Stomach (tissue), 4 donors: ENCODE data around the gene AKR1A1.

Experiments used
- CTCF ChIP-seq, 7 experiments: fragments of 450-650 bp in 4 of 7; fragments of 200-600 bp in 3 of 7; sonication (generic) in 3 of 7; IDR thresholded peaks; one replicate each; pipeline ENCODE4 v1.5.1; 2016 to 2019; ENCODE audit warnings: antibody characterized with exemption in 7 of 7, control low read depth in 2 of 7, mild to moderate bottlenecking in 1 of 7
- EP300 ChIP-seq: sonication (generic); formaldehyde crosslinking; IDR thresholded peaks from one replicate; pipeline ENCODE4 v1.6.1; 2017; ENCODE audit warnings: antibody characterized with exemption
- POLR2A ChIP-seq, 4 donors: fragments of 450-650 bp; IDR thresholded peaks; one replicate each; pipeline ENCODE4 v1.6.1; 2016; ENCODE audit warnings: antibody characterized with exemption in 4 of 4, control low read depth in 2 of 4, mild to moderate bottlenecking in 1 of 4, moderate library complexity in 1 of 4
- POLR2AphosphoS5 ChIP-seq, 3 donors: sonication (generic); formaldehyde crosslinking; IDR thresholded peaks; one replicate each; pipeline ENCODE4 v1.6.1; 2016; ENCODE audit warnings: antibody characterized with exemption in 3 of 3

- TF ChIP-seq CTCF (IDR thresholded peaks at IDR 0.05) (peak in 6 of 7 experiments; percentile 95 to 99 (median 97)), EP300 (no peak), POLR2AphosphoS5 (IDR thresholded peaks at IDR 0.05) (peak; percentile 32 to 90 (median 37)), POLR2A (IDR thresholded peaks at IDR 0.05) (no peak)
These were observed 19.4 kb downstream of the AKR1A1 start for GRCh38 chr1:45569962-45570581.
